IPS-18a (cell line): Measurements from ENCODE around the gene ZCCHC9.

Experiments
- H3K27ac ChIP-seq: one replicate; pipeline ENCODE4 v1.5.1; 2013; ENCODE audit warnings: low read length
- H3K27me3 ChIP-seq: one replicate; pipeline ENCODE4 v1.6.1; 2013; ENCODE audit warnings: mild to moderate bottlenecking, low read length; ENCODE audit not compliant: control insufficient read depth, insufficient read depth
- H3K36me3 ChIP-seq: one replicate; pipeline ENCODE4 v1.6.1; 2013; ENCODE audit warnings: low read depth, low read length; ENCODE audit not compliant: control insufficient read depth
- H3K4me1 ChIP-seq: one replicate; pipeline ENCODE4 v1.6.1; 2013; ENCODE audit warnings: low read depth, low read length; ENCODE audit not compliant: control insufficient read depth
- H3K4me3 ChIP-seq: one replicate; pipeline ENCODE4 v1.5.1; 2013; ENCODE audit warnings: low read length
- H3K9ac ChIP-seq: one replicate; pipeline ENCODE4 v1.6.1; 2013; ENCODE audit warnings: mild to moderate bottlenecking, low read length, moderate library complexity
- H3K9me3 ChIP-seq: one replicate; pipeline ENCODE4 v1.6.1; 2013; ENCODE audit warnings: low read depth, low read length; ENCODE audit not compliant: control insufficient read depth

Gene ZCCHC9

GRCh38 chr5:81361600-81361999 lies 60.2 kb downstream of the ZCCHC9 start:
- Histone ChIP-seq H3K9me3 (no peaks in the 10 kb centered on the region), H3K36me3 (no peaks in the 10 kb centered on the region), H3K4me1 (peaks cover 7% of the 10 kb centered on the region), H3K27me3 (no peaks in the 10 kb centered on the region), H3K9ac (no peak overlapping the region), H3K27ac (no peak overlapping the region), H3K4me3 (no peak overlapping the region)
